GM21528 (cell line): ENCODE measurements around the gene F12.
"Not testable (repeated sequence)": the region's sequence is repeated elsewhere in the genome, so short reads cannot be mapped to it uniquely, and the experiment has no call there.

Experiments used
- ATAC-seq: cut with Tn5 transposase; IDR thresholded peaks from one replicate; pipeline ENCODE4 v1.9.1; 2021; ENCODE audit warnings: mild to moderate bottlenecking, moderate library complexity; ENCODE audit not compliant: unreplicated experiment, low FRiP score

F12 gene

DNA sequence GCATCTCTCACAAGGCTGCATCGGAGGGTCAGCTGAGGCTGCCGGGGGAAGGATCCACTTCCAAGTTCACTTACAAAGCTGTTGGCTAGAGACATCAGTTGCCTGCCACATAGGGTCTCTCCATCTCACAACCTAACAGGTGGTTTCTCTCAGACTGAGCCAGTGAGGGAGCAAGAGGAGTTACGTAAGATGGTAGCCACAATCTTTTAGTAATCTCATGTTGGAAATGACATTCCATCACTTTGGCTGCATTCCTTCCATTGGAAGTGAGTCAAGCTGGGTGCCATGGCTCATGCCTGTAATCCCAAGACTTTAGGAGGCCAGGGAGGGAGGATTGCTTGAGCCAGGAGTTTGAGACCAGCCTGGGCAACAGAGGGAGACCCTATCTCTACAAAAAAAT, 9.7 kb upstream of the F12 start:
- ATAC-seq, result no peak

- not testable (repeated sequence) for ATAC-seq
These were observed 7.7 kb upstream of the F12 start for GRCh38 chr5:177417081-177417480.

DNA sequence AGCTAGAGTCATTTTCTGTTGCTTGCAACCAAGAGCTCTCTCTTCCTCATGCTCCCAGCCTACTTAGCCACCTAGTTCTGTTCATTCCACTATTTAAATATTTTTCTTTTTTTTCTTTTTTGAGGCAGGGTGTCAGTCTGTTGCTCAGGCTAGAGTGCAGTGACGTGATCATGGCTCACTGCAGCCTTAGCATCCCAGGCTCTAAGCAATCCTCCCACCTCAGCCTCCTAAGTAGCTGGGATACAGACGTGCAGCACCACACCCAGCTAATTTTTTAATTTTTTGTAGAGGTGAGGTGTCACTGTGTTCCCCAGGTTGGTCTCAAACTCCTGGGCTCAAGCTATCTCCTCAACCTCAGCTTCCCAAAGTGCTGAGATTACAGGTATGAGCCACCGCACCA, 5.1 kb upstream of the F12 start:
- no peak for ATAC-seq

DNA sequence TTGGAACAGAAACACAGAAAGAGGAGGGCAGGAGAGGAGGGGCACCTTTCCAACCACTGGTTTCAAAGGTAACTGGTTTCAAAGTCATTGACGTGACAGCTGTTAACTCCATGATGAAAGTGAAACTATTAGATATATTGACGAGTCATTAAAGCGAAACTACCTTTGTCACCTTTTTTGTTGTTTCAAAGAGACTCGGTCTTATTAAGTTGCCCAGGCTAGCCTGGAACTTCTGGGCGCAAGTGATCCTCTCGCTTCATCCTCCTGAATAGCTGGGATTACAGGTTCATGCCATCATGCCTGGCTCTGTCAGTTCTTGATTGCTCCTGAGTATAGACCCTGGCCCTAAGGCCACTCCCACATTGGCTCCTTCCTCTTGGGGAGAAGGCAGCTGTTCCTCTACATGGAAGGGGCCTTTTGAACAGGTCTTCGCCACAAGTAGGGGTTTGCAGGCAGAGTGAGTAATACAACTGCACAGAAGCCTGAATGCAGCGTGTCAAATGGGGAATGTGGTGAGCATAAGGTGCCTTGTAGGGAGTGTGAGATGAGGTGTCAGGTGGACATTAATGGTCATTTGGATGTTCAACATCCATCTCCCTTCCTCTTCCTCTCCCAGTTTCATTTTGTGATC, 3.4 kb upstream of the F12 start:
- peak; percentile 83 for ATAC-seq

GRCh38 chr5:177410575-177410974, 1.2 kb upstream of the F12 start:
- no peak for ATAC-seq

GRCh38 chr5:177405805-177406204, 3.6 kb downstream of the F12 start:
- no peak for ATAC-seq

- no peak for ATAC-seq
These were observed 4.1 kb downstream of the F12 start for GRCh38 chr5:177405312-177405711.

DNA sequence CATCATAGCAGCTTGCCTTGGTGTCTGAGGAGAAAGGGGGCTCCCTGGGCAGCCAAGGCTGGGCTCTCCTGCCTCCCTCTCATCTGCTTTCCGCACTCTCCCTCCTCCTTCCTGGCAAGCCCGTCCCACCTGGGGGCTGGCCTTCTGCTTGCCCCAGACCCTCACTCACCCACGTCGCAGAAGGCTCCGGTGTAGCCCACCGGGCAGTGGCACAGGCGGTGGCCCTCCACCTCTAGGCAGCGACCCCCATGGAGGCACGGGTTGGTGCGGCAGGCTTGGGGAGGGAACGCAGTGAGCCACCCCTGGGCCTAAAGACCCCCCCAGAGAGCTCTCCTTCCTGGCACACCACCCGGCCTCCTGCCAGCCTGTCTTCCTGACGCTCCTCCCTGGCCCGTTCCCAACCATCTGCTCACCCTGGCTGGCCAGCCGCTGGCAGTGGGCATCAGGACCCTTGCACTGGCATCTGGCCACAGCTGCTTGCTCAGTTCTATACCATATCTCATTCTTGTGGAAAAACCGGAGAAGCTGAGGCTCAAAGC, 4.7 kb downstream of the F12 start:
- ATAC-seq, result no peak

GRCh38 chr5:177403792-177404640, 5.3 kb downstream of the F12 start:
- ATAC-seq, result peak; percentile 90

GRCh38 chr5:177403102-177403791, 6.1 kb downstream of the F12 start:
- ATAC-seq, result peak; percentile 27

- no peak for ATAC-seq
These were observed 6.9 kb downstream of the F12 start for GRCh38 chr5:177402271-177403043.

DNA sequence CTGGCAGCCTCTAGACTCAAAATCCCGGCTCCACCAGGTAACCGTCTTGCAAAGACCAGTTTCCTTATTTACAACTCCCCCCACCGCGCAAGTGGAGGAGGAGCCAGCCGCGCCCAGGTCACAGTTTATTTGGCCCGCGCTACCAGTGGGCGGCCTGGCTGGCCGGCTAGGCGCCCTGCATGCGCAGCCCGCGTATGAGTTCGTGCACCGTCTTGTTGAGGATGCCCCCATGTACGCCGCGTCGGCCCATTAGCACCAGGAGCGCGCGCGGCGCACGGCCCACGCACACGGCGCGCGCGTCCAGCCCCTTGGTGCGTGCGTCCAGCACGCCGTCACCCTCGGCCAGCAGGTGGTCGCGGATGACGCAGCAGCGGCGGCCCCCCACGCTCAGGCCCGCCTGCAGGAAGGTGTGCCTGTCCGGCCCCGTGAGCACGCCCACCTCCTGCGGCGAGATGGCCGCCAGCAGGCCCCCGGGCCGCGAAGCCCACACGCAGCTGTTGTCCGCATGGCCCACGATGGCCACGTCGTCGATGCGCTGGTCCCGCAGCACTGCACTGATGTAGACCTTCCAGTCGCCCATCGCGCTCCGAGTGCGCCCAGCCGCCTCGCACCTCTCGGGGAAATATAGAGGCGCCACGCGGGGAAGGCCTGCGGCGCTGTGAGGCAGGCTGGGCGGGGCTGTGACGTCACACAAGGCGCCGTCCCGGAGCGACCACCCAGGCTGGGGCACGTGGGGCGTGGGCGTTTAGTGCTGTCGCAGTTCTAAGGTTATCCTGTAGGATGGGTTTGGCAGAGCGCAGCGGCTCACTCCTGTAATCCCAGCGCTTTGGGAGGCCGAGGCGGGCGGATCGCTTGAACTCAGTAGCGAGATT, 9.1 kb downstream of the F12 start, which contains the start of gene PFN3:
Gene PFN3 (minus strand): TSS at position 665 of the 872 bp plus-strand sequence. CDS start 85 bp downstream, at position 580.
- no peak for ATAC-seq

GRCh38 chr5:177397875-177398390, 11.4 kb downstream of the F12 start:
- ATAC-seq, result no peak

- no peak for ATAC-seq
These were observed 12.6 kb downstream of the F12 start for GRCh38 chr5:177396807-177397206.

DNA sequence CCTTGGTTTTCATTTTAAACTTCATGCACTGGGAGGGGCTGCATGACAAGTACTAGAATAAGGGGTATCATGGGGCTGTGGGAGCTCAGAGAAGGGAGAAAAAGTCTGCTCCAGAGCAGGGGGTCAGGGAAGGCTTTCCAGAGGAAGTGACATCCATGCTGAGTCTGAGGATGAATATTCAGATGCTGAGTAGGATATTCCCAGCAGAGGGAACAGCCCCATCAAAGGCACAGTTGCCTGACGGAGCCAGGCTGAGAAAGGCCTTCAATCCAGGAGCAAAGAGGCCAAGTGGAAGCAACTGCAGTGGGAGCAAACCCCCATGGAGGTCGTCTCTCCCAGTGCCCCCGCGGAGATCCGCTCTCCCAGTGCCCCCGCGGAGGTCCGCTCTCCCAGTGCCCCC, 13.3 kb downstream of the F12 start:
- no peak for ATAC-seq

GRCh38 chr5:177393990-177394389, 15.4 kb downstream of the F12 start:
- ATAC-seq, result no peak

GRCh38 chr5:177393206-177393765, 16.1 kb downstream of the F12 start:
- no peak for ATAC-seq

DNA sequence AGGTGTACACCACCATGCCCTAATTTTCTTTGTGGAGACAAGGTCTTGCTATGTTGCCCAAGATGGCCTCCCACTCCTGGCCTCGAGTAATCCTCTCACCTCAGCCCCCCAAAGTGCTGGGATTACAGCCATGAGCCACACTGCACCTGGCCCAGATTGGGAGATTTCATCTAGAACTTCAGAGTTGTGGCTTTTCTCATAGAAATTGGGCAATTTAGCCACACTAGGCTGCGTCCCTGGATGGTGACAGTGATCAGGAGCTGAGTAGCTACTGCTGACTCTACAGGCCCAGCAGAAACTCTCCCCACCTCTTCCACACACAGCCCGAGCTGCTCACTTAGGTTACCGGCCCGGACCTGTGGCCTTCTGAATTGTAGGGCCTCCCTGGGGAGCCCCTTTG, 16.6 kb downstream of the F12 start:
- ATAC-seq, result no peak
